OCI-LY1 (cell line): Measurements from ENCODE around the gene SLC25A34.

Experiments used
- H2AFZ ChIP-seq: fragments of 200-600 bp; sonication (generic), shearing (Covaris generic); 2 replicates; pipeline ENCODE4 v1.6.0; 2014; ENCODE audit warnings: antibody characterized with exemption, mild to moderate bottlenecking, low read length
- H3F3A ChIP-seq: fragments of 200-600 bp; sonication (generic), shearing (Covaris generic); 2 replicates; pipeline ENCODE4 v1.6.0; 2014; ENCODE audit warnings: mild to moderate bottlenecking, antibody characterized with exemption, low read length, moderate library complexity; ENCODE audit not compliant: insufficient read depth
- H3K27ac ChIP-seq: fragments of 200-600 bp; sonication (generic); 2 replicates; pipeline ENCODE4 v1.5.1; 2014; ENCODE audit warnings: low read length, mixed run types, mild to moderate bottlenecking, low read depth; ENCODE audit not compliant: poor library complexity, severe bottlenecking
- H3K27me3 ChIP-seq: fragments of 200-600 bp; sonication (generic); 2 replicates; pipeline ENCODE4 v1.6.0; 2014; ENCODE audit warnings: antibody characterized with exemption, mild to moderate bottlenecking, low read length, moderate library complexity; ENCODE audit not compliant: insufficient read depth
- H3K36me3 ChIP-seq: fragments of 200-600 bp; sonication (generic); 2 replicates; pipeline ENCODE4 v1.6.1; 2014; ENCODE audit warnings: mild to moderate bottlenecking, antibody characterized with exemption, low read length, moderate library complexity, mixed read lengths; ENCODE audit not compliant: insufficient read depth
- H3K4me1 ChIP-seq: fragments of 200-600 bp; sonication (generic); 2 replicates; pipeline ENCODE4 v1.5.1; 2014; ENCODE audit warnings: mild to moderate bottlenecking, low read length, moderate library complexity; ENCODE audit not compliant: insufficient read depth, severe bottlenecking
- H3K4me2 ChIP-seq: fragments of 200-600 bp; sonication (generic), shearing (Covaris generic); 2 replicates; pipeline ENCODE4 v1.6.1; 2014; ENCODE audit warnings: low read length
- H3K4me3 ChIP-seq: fragments of 200-600 bp; sonication (generic); 2 replicates; pipeline ENCODE4 v1.5.1; 2014; ENCODE audit warnings: low read length, low read depth, mild to moderate bottlenecking, mixed read lengths; ENCODE audit not compliant: poor library complexity, severe bottlenecking
- H3K79me2 ChIP-seq: fragments of 200-600 bp; shearing (Covaris generic); 2 replicates; pipeline ENCODE4 v1.6.1; 2016; ENCODE audit warnings: mixed run types, low read length, mixed read lengths; ENCODE audit not compliant: insufficient read depth
- H3K9ac ChIP-seq: fragments of 200-600 bp; sonication (generic), shearing (Covaris generic); 2 replicates; pipeline ENCODE4 v1.6.1; 2014; ENCODE audit warnings: mild to moderate bottlenecking, low read length, mixed read lengths
- H3K9me2 ChIP-seq: fragments of 200-600 bp; sonication (generic), shearing (Covaris generic); 2 replicates; pipeline ENCODE4 v1.6.1; 2014; ENCODE audit warnings: low read depth, mild to moderate bottlenecking, low read length, mixed read lengths
- H3K9me3 ChIP-seq: fragments of 200-600 bp; shearing (Covaris generic); 2 replicates; pipeline ENCODE4 v1.6.1; 2014; ENCODE audit warnings: low read length, mixed read lengths
- H4K20me1 ChIP-seq: fragments of 200-600 bp; sonication (generic), shearing (Covaris generic); 2 replicates; pipeline ENCODE4 v1.6.0; 2016; ENCODE audit warnings: mild to moderate bottlenecking, low read length; ENCODE audit not compliant: insufficient read depth
- CTCF ChIP-seq: fragments of 200-600 bp; sonication (generic), shearing (Covaris generic); IDR thresholded peaks from 2 replicates; pipeline ENCODE4 v1.5.1; 2017; ENCODE audit warnings: mild to moderate bottlenecking, antibody characterized with exemption, low read length, moderate library complexity, mixed read lengths
- EZH2 ChIP-seq: fragments of 200-600 bp; sonication (generic), shearing (Covaris generic); IDR thresholded peaks from 2 replicates; pipeline ENCODE4 v1.8.0; 2017; ENCODE audit warnings: borderline replicate concordance, mixed run types, mild to moderate bottlenecking, antibody characterized with exemption, low read length, moderate library complexity, mixed read lengths

Gene SLC25A34

GRCh38 chr1:15722411-15722810 is 13.6 kb upstream of the SLC25A34 start:
- no peaks in the 10 kb centered on the region for H3F3A ChIP-seq
- no peak overlapping the region for H2AFZ ChIP-seq
- no peaks in the 10 kb centered on the region for H3K9me3 ChIP-seq
- H3K4me3 ChIP-seq = no peak overlapping the region
- H4K20me1 ChIP-seq = no peaks in the 10 kb centered on the region
- peaks cover 31% of the 10 kb centered on the region for H3K36me3 ChIP-seq
- no peaks in the 10 kb centered on the region for H3K4me1 ChIP-seq
- no peak overlapping the region for H3K27ac ChIP-seq
- H3K4me2 ChIP-seq = no peak overlapping the region
- no peak for TF ChIP-seq EZH2
- TF ChIP-seq CTCF = no peak
- no peak overlapping the region for H3K9ac ChIP-seq
- no peaks in the 10 kb centered on the region for H3K79me2 ChIP-seq
- no peaks in the 10 kb centered on the region for H3K9me2 ChIP-seq
- no peaks in the 10 kb centered on the region for H3K27me3 ChIP-seq

GRCh38 chr1:15722836-15723532 is 13.1 kb upstream of the SLC25A34 start:
- H3K9me2 ChIP-seq = no peaks in the 10 kb centered on the region
- H3K36me3 ChIP-seq = peaks cover 31% of the 10 kb centered on the region
- H3K9ac ChIP-seq = no peak overlapping the region
- H2AFZ ChIP-seq = no peak overlapping the region
- no peaks in the 10 kb centered on the region for H3K27me3 ChIP-seq
- H3K79me2 ChIP-seq = no peaks in the 10 kb centered on the region
- TF ChIP-seq CTCF (no peak), EZH2 (no peak)
- no peak overlapping the region for H3K4me2 ChIP-seq
- no peaks in the 10 kb centered on the region for H3F3A ChIP-seq
- H3K27ac ChIP-seq = no peak overlapping the region
- H4K20me1 ChIP-seq = no peaks in the 10 kb centered on the region
- no peaks in the 10 kb centered on the region for H3K4me1 ChIP-seq
- no peak overlapping the region for H3K4me3 ChIP-seq
- H3K9me3 ChIP-seq = no peaks in the 10 kb centered on the region

- no peak for TF ChIP-seq CTCF
- no peak for TF ChIP-seq EZH2
- Histone ChIP-seq H2AFZ (no peak overlapping the region), H4K20me1 (no peaks in the 10 kb centered on the region), H3K27me3 (no peaks in the 10 kb centered on the region), H3K79me2 (no peaks in the 10 kb centered on the region), H3K9me2 (no peaks in the 10 kb centered on the region), H3K27ac (no peak overlapping the region), H3K9me3 (no peaks in the 10 kb centered on the region), H3F3A (no peaks in the 10 kb centered on the region), H3K4me1 (no peaks in the 10 kb centered on the region), H3K4me2 (no peak overlapping the region), H3K36me3 (peaks cover 35% of the 10 kb centered on the region), H3K9ac (no peak overlapping the region), H3K4me3 (no peak overlapping the region)
Observed at GRCh38 chr1:15723631-15724246, 12.3 kb upstream of the SLC25A34 start.
